PFSK-1 (cell line): Measurements from ENCODE around the gene BMI1.

Experiments used
- FOXP2 ChIP-seq: optimal IDR thresholded peaks from 2 replicates; pipeline ENCODE3; 2011; ENCODE audit warnings: borderline replicate concordance, control low read depth, inconsistent platforms; ENCODE audit not compliant: insufficient read depth; ENCODE audit errors: extremely low read length, extremely low read depth
- POLR2AphosphoS5 ChIP-seq: IDR thresholded peaks from 2 replicates; pipeline ENCODE4 v1.6.1; 2012; ENCODE audit warnings: low read depth, mild to moderate bottlenecking, control low read depth, low read length, moderate library complexity
- REST ChIP-seq, 2 experiments: IDR thresholded peaks; 2 replicates each; pipeline versions ENCODE4 v1.6.1 to v1.8.0; 2011 to 2012; ENCODE audit warnings: low read depth in 2 of 2, low read length in 2 of 2, control low read depth in 1 of 2, inconsistent platforms in 1 of 2, mild to moderate bottlenecking in 1 of 2, moderate library complexity in 1 of 2; ENCODE audit not compliant: insufficient read depth in 1 of 2
- SIN3A ChIP-seq: IDR thresholded peaks from 2 replicates; pipeline ENCODE4 v1.6.1; 2012; ENCODE audit warnings: mild to moderate bottlenecking, low read length, moderate library complexity, borderline replicate concordance; ENCODE audit not compliant: insufficient read depth
- TAF1 ChIP-seq: IDR thresholded peaks from 2 replicates; pipeline ENCODE4 v1.6.1; 2012; ENCODE audit warnings: low read length, control low read depth, borderline replicate concordance; ENCODE audit not compliant: insufficient read depth

Gene BMI1

GRCh38 chr10:22338931-22339330 lies 18.0 kb downstream of the BMI1 start:
- TF ChIP-seq TAF1 (no peak), FOXP2 (no peak), SIN3A (no peak), POLR2AphosphoS5 (no peak), REST (IDR thresholded peaks at IDR 0.05; ENCODE audit: insufficient read depth in 1 of 2, low read depth in 2 of 2, low read length in 2 of 2) (no peak)

- TF ChIP-seq SIN3A (no peak), POLR2AphosphoS5 (no peak), FOXP2 (no peak), TAF1 (no peak), REST (IDR thresholded peaks at IDR 0.05; ENCODE audit: insufficient read depth in 1 of 2, low read depth in 2 of 2, low read length in 2 of 2) (no peak)
These were observed 18.9 kb downstream of the BMI1 start for GRCh38 chr10:22339761-22340328.

DNA sequence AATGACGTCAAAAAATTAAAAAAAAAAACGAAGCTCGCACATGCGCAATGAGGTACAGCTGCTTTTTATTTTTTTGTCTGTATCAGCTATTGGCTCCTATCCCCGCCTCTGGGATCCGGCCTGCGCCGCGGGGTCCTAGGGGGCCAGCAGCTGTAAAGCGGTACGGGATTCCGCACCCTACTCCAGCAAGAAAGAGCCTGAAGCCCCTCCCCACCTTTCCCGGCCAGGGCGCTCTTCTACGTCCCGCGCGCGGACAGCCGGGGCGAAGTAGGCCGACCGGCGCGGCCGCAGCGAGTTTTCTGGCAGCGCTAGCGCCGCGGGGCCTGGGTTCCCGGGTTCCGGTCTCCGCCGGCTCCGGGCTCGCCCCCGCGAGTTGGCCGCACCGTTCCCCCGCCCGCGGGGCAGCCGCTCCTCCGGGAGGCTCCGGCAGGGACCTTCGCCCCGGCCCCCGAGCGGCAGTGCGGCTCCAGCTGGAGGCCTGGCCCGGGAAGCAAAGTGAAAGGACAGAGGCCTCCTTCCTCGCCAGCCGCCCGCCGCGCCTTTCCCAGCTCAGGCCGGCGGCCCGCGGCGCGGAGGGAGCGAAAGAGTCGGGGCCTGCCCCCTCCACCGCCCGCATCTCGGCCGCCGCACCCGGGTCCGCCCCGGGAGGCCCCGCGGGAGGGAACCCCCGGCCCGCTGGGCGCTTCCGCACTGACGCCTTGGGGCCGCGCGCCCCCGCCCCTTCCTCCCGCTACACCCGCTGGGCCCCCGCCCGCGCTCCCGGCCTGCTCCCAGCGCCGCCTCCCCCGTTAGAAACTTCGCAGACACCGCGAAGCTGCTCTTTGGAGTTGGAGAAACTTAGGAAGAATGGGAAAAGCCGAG lies 19.7 kb downstream of the BMI1 start:
- TF ChIP-seq TAF1 (peak; percentile 76; the same call in 1 of the 2 replicates), FOXP2 (no peak), POLR2AphosphoS5 (peak; percentile 70), SIN3A (no peak), REST (IDR thresholded peaks at IDR 0.05; ENCODE audit: insufficient read depth in 1 of 2, low read depth in 2 of 2, low read length in 2 of 2) (0 out of 4 replicates have a peak, but pooled peaks of 1 of the 2 experiments have one; percentile 53)

DNA sequence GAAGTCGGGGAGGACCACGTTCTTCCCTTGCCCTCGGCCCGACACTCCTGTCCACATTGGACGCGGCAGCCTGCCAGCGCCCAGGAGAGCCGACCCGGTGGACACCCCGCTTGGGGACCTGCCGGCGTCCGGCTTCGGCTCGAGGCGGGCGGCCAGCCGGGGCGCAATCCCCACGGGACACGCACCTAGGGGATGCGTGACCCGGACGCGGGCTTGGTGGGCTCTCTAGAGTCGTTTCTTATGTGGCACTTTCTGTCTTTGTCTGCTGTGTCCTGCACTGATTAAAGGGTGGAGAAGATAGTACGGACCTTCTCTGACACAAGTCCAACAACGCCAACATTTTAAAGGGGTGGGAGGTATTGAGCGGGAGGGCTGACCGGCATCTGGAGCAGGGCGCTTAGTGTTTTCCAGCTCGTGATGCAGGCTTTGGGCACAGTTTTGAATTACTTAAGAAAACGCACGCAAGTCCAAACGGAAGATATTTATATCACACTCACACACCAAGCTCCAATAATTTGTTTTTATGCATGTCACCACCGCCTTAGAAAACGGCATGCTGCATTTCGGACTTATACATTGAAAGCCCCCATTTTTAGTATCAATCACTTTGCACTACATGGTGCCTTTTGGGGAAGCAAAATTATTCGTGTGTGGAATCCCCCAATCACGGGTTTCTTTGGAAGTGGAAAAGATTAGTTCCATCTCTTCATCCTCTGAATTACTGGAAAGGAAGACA lies 20.5 kb downstream of the BMI1 start:
- no peak for TF ChIP-seq SIN3A
- no peak for TF ChIP-seq TAF1
- no peak for TF ChIP-seq FOXP2
- TF ChIP-seq REST (IDR thresholded peaks at IDR 0.05; ENCODE audit: insufficient read depth in 1 of 2, low read depth in 2 of 2, low read length in 2 of 2) = no peak
- TF ChIP-seq POLR2AphosphoS5 = no peak
